ENCODE results near the gene LYSET.
"Not testable (repeated sequence)": the region's sequence is repeated elsewhere in the genome, so short reads cannot be mapped to it uniquely, and the experiment has no call there.

The LYSET gene

DNA sequence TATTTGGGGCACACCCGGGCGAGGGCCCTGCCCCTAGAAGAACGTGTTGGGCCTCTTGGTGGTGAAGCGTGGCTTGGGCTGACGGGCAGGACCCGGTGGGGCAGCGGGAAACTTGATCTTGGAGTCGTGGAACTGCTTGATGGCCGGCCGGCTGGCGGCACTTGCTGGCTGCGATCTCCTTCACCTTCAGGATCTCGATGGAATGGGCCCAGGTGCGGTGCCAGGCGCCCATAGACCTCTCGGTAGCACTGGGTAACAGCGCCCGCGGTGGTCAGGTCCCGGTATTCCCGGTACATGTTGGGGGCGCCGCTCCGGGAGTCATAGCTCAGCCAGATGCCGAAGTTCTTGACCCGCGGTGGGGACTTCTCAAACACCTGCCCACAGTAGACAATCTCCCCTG is 38.4 kb downstream of the LYSET start:
- no peak for DNase-seq (ENCODE audit: low read depth)

DNA sequence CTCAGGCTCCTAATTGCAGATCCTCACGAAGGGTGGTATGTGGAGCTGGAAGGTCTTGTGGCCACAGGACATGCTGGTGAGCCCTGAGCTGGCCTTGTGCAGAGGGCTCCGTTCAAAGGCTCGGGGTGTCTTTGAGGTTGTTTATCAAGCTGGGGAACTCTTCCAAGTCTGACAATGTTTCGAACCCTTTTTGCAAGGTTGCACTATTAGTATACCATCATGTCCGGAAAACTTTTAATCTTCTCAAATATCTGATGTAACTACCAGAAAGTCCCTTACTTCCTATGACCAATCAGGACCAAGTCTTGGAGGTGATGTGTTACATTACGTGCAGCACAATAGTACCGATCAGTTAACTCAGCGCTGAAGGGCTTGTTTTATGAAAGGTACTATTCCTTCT is 43.4 kb downstream of the LYSET start:
- no peak for DNase-seq (ENCODE audit: low read depth)

DNA sequence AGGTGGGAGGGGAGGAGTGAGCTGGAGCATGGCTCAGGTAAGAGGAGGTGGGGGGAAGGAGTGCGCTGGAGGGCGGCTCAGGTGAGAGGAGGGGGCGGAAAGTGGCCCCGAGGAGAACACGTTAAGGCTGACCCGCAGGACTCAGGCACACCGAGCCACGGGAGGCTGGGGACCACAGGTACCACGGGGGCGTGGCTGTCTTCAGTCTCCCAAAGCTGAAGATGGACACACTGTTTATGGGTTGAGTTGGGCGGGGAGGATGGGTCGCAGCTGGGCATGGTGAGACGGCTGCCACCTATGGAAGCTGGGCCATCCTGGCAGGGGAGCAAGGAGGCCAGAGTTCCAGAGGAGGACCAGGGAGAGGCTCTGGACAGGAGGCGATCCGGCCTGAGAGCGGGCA is 45.4 kb downstream of the LYSET start:
- DNase-seq (ENCODE audit: low read depth), result no peak

DNA sequence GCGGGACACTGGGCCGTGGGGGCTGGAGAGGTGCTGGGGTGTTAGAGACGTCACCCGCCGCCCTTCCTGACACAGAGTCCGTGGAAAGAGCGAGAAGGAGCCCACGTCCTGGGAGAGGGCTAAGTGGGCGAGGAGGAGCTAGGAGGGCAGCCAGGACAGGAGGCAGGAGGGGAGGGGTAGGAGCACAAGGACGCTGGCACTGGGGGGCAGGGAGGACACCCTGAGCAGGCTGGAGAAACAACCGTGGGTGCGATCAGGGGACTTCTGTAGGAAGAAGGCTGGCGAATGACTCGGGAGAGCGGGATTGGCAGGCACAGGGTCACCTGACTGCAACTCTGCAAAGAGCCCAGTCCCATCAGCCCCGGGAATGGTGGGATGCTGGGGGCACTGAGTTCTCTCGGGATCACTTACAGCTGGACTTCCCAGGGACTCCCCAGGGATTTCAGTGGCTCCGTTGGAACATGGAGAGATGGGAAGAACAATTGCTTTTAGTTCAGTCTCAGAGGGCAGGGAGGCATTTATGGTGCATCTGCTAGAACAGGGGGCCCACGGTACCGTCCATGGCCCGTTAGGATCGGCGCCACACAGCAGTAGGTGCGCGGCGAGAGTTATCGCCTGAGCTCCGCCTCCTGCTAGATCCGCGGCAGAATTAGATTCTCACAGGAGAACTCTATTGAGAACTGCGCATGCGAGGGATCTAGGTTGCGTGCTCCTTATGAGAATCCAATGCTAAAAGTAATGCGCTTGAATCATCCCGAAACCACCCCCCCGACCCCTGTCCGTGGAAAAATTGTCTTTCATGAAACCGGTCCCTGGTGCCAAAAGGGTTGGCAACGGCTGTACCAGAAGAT is 46.2 kb downstream of the LYSET start:
- no peak for DNase-seq (ENCODE audit: low read depth)

DNA sequence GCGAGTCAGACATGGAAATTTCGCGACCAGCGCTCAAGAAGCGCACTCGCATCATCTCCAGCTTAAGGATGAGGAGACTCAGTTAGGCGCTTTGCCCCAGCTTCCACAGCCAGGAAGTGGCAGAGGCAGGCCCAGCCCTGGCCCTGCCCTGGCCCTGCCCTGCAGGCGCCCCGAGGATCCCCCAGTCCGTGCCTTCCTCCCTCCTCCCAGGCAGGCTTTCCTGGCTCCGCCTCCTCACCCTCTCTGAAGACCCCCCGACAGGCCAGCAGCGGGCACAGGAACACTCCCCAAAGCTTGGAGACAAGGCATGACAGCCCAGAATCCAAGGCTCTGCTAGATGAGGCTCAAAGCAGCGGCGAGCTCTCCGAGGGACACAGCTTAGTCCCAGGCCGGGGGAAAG is 47.0 kb downstream of the LYSET start:
- no peak for DNase-seq (ENCODE audit: low read depth)

DNA sequence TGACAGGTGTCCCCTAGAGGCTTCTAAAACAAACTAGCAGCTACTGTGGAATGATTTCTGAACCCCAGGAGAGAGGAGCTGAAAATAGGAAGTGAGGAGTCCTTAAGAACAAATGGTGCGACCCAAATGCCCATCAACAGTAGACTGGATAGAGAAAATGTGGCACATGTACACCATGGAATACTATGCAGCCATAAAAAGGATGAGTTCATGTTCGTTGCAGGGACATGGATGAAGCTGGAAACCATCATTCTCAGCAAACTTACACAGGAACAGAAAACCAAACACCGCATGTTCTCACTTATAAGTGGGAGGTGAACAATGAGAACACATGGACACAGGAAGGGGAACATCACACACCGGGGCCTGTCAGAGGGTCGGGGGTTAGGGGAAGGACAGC is 48.0 kb downstream of the LYSET start:
- not testable (repeated sequence) for DNase-seq (ENCODE audit: low read depth)

DNA sequence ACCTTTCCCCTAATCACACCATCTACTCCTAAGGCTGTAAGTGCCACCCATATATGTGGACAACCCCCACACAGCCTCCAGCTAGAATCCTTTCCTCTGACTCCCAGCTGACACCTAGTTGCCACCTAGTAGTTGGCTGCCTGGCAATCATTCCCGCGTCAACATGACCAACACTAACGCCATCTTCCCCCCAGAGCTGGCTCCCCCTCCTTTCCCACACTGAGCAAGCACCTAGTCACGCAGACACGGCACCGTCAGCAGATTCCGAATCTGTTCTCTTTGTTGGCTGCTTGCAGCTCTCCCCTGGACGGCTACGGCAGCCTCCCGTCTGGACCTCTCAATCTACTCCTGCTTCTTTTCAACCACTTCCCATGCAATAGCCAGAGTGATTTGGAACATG is 49.7 kb downstream of the LYSET start:
- no peak for DNase-seq (ENCODE audit: low read depth)

Measured in activated T-cell treated with anti-CD3 and anti-CD28 coated beads for 24 hours (primary cell).